Fibroblast of skin of back (primary cell): Measurements from ENCODE around the gene CLEC4E.
"Not testable (repeated sequence)": the region's sequence is repeated elsewhere in the genome, so short reads cannot be mapped to it uniquely, and the experiment has no call there.

ENCODE experiments used
- DNase-seq: peaks from one replicate; pipeline ENCODE4 v3.0.0-alpha.2; 2013

CLEC4E gene

DNA sequence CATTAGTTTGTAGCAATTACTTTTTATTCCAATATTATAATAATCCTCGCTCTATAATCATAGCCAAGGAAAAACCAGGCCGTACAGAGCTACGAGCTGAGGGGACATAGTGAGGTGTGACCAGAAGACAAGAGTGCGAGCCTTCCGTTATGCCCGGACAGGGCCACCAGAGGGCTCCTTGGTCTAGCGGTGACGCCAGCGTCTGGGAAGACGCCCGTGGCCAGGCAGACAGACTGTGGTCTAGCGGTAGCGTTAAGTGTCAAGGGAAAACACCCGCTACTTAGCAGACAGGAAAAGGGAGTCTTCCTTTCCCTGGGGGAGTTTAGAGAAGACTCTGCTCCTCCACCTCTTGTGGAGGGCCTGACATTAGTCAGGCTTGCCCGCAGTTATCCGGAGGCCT lies 2.9 kb downstream of the CLEC4E start:
- DNase-seq, result not testable (repeated sequence)

DNA sequence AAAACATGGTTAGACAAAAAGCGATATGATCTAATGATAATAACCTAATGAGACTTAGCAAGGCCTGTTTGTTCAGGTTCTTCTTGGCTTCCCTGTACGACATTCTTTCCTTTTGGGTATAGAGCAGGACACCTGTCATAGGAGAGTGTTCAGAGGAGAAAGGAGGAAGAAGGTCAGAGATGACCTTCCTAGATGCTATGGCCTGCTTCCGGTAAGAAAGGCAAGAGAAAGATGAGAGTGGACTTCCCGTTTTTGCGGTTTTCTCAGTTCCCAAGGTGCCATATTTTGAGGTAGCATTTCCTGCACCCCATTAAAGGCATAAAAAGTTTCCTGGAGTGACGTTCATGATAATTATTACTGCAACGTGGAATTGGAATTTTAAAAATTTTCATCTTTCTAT lies 8.7 kb downstream of the CLEC4E start:
- DNase-seq, result no peak

DNA sequence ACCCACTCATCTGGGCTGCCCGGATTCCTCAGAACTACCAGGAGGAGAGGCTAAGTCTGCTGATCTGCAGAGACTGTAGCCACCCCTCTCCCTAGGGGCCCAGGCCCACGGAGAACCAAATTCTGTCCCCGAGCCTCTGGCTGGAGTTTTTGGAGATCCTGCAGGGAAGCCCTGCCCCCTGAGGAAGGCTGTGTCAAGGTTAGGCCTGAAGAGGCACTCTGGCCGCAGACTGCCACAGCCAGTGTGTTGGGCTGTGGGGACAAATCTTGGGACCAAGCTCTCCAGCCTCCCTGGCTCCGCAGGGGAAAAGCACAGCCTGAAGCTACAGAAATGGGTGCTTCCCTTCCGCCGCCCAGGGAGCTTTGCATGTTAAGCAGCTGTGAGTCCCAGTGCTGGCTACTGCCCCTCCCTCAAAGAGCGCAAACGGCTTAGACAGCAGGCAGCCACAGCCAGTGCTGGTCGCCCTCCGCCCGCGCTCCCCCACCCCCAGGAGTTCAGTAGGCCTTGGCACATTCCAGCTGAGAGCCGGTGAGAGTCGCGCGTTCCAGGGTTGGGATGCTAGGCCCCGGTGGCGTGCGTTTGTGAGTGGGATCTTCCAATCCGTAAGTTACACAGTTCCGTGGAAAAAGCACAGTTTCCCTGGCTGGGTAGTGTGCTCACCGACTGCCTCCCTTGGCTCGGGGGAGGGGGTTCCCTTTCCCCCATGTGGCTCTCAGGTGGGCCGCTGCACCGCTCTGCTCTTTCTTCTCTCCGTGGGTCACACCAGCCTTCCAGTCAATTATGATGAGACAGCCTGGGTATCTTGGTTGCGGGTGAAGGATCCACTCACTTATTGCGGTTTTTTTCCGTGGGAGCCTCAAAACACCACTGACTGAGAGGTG lies 13.2 kb downstream of the CLEC4E start:
- DNase-seq, result no peak

- DNase-seq, result no peak
Measured at GRCh38 chr12:8519171-8519570, 21.5 kb downstream of the CLEC4E start.

- no peak for DNase-seq
Measured at GRCh38 chr12:8517971-8518370, 22.7 kb downstream of the CLEC4E start.

DNA sequence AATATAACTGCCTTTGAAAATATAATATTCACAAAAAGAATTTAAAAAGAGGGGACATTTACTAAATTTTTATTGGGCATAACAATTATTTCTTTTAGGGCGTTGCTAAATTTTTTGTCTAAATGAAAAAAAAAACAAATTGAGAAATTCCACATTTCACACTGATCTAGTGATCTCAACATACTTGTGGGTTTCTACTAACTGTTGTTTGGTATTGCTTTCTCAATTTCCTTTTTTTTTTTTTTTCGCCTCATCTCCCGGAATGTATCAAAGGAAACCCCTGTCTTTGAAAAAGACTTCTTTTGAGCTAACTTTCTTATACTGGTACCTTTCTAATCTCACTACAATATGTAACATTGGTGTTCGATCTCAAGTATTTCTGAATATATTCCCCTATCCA lies 27.4 kb downstream of the CLEC4E start, which contains the start of gene CLEC4D:
Gene CLEC4D (plus strand): TSS at position 248 of the 400 bp plus-strand sequence. CDS start 230 bp downstream, outside the sequence.
- no peak for DNase-seq

DNA sequence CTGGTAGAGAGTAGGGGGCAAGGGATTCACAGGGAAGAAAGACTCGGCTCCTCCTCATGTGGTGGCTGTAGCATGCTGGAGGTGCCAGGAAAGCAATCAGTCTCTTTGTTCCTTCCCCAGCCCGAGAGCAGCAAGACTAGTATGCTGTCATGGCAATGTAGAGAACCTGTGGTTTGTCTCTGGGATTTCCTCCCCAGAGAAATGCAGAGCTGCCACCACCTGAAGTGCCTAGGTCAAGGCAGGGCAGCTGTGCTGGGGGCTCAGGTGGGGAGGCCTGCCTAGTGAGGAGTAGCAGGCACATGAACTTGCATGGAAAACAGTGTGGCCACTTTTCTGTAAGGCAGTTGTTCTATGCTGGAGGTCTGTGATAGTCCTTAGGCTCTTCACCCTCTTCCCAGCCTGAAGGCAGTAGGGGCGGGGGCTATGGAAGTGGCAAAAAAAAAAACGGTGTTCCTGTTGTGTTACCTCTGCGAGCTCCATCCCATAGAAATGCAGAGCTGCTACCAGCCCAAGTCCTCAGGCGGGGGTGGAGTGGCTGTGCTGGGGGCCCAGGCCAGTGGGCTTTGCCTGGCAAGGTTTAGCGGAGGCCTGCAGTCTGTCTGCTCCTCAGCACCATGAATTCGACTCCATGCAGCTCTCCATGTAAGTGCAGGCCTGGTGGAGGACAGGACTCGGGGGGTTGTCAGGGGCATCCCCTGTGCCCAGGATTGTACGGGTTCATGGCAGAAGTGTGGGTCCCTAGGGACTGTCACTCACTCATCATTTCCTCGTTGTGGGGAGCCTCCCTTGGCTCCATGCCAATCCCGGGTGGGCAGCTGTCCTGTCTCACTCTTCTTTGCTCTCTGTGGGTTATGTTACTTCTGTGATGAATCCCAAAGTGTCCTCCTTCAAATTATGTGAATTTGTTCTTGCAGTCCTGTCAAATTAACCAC lies 31.5 kb downstream of the CLEC4E start:
- no peak for DNase-seq

DNA sequence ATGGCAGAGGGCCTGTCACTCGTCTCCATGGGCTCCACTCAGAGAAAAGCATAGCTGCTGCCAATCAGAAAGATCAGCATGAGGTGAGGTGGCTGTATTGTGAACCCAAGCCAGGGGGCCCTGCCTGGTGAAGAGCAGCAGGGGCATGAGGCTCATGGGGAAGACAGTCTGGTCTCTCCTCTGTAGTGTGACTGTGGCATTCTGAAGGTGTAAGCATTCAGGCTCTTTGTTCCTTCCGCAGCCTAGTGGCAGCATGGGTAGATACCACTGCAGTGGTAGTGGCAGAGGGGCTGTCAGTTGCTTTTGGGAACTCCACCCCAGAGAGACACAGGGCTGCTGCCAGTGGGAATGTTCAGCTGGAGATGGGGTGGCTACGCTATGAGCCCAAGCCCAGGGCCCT lies 32.5 kb downstream of the CLEC4E start:
- no peak for DNase-seq

DNA sequence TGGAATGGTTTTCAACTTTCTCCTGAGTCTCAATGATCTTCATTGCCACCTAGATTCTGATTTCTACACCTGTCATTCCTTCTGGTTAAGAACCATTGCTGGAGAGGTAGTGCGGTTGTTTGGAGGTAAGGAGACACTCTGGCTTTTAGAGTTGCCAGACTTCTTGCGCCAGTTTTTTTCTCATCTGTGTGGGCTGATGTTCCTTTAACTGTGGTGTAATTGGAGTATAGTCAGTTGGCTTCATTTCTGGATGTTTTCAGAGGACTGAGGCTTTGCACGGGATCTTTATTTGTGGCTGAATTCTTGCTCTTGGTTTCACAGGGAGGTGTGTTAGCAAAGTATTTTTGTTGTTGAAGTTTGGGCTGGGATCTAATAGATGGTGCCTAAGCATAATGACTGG lies 33.1 kb downstream of the CLEC4E start:
- no peak for DNase-seq

- DNase-seq, result no peak
Measured at GRCh38 chr12:8504351-8504750, 36.4 kb downstream of the CLEC4E start.

- no peak for DNase-seq
Measured at GRCh38 chr12:8501720-8502119, 39.0 kb downstream of the CLEC4E start.

GRCh38 chr12:8499616-8500015 lies 41.1 kb downstream of the CLEC4E start:
- DNase-seq, result no peak

GRCh38 chr12:8496074-8496473 lies 44.6 kb downstream of the CLEC4E start:
- not testable (repeated sequence) for DNase-seq

DNA sequence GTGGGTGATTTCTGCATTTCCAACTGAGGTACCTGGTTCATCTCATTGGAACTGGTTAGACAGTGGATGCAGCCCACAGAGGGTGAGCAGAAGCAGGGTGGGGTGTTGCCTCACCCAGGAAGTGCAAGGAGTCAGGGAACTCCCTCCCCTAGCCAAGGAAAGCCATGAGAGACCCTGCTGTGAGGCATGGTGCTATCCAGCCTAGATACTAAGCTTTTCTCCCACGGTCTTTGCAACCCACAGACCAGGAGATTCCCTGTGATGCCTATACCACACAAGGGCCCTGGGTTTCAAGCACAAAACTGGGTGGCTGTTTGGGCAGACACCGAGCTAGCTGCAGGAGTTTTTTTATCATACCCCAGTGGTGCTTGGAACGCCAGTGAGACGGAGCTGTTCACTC lies 45.0 kb downstream of the CLEC4E start:
- DNase-seq, result not testable (repeated sequence)

DNA sequence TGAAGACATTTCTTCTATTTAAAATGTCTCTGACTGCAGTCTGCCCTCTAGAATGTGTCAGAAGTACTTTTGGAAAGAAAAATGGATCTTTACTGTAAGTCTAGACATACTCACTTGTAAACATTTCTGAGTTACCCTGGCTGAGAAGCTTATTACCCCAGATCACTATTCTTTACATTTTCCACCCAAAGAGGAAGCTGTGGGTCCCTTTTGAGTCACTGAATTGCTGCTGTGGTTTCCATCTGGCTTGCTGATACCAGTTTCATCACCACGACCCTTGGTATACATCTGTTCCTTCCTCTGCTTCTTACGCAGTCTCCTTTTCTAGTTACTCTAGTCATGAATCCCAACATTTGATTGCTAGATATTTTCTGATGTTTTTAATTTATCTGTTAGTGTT lies 47.6 kb downstream of the CLEC4E start:
- DNase-seq, result no peak

- no peak for DNase-seq
Measured at GRCh38 chr12:8491646-8492530, 48.8 kb downstream of the CLEC4E start.
